D721Med (cell line): Measurements from ENCODE around the gene TCF4.

ENCODE experiments used
- DNase-seq: peaks from one replicate; pipeline ENCODE4 v3.0.0; 2011; ENCODE audit warnings: low spot score; ENCODE audit not compliant: insufficient read length
- FAIRE-seq: peaks from 2 replicates; lab custom pipeline; 2011; peaks lifted over from hg19 to GRCh38; lab: Jason Lieb, UNC
- TF ChIP-seq, protein P1 (sequence below): IDR thresholded peaks from 2 replicates; pipeline ENCODE4 v1.5.1; 2012; ENCODE audit warnings: mild to moderate bottlenecking, control low read depth; ENCODE audit not compliant: insufficient read depth; ENCODE audit errors: missing control alignments

The TCF4 gene

DNA sequence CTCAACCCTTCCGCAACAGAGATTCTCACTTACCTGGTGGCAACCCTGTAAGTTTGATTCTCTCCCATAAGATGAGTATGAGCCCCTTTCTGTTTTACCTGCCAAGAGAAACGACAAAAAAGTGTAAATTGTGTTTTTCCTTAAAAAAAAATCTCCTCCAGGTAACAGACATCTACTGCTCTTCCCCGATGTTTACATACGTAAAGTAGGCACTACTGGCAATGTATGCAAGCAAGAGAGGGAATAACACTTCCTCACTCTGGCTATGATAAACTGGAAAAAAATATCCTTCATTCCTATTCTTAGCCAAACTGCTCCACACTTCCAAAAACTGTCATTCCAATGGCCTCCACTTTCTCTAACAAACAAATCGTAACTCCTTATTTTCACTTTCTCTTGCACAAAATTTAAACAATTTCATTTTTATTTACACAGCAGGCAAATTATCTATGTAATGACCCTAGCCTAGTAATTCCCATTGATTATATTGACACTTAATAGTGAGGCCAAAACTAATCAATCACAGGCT lies 184.5 kb downstream of the TCF4 start:
- TF ChIP-seq, protein P1, sequence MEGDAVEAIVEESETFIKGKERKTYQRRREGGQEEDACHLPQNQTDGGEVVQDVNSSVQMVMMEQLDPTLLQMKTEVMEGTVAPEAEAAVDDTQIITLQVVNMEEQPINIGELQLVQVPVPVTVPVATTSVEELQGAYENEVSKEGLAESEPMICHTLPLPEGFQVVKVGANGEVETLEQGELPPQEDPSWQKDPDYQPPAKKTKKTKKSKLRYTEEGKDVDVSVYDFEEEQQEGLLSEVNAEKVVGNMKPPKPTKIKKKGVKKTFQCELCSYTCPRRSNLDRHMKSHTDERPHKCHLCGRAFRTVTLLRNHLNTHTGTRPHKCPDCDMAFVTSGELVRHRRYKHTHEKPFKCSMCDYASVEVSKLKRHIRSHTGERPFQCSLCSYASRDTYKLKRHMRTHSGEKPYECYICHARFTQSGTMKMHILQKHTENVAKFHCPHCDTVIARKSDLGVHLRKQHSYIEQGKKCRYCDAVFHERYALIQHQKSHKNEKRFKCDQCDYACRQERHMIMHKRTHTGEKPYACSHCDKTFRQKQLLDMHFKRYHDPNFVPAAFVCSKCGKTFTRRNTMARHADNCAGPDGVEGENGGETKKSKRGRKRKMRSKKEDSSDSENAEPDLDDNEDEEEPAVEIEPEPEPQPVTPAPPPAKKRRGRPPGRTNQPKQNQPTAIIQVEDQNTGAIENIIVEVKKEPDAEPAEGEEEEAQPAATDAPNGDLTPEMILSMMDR, result no peak
- no peak for FAIRE-seq
- no peak for DNase-seq

DNA sequence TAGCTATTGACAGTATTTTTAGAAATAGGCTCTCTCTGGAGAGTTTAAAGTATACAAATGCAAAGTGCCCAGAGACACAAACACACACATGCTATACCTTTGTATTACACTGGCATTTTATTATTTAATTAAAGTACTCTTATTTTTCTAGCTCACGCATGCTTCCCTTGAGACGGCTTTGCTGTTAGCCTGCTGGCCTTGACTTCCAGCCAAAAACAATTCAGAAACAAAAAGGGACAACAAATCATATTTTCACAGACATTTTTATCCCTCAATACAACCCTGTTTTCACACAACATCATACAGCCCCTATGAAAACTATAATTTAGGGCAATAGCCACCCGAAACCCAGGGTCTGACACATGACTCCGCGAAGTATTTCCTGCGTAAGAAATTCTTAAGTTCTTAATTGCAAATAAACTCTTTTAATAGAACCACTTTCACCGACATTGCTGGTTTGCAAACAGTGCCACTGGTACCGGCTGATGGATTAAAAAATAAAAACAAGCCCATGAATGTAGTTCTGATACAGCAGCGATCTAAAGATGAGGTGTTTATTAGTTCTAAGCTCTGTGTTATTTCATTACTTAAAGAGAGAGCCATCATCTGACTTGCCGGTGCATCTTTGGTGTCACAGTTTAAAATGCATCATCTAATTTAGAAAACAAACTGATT lies 185.1 kb downstream of the TCF4 start:
- DNase-seq, result no peak
- no peak for FAIRE-seq
- TF ChIP-seq, protein P1, result no peak

DNA sequence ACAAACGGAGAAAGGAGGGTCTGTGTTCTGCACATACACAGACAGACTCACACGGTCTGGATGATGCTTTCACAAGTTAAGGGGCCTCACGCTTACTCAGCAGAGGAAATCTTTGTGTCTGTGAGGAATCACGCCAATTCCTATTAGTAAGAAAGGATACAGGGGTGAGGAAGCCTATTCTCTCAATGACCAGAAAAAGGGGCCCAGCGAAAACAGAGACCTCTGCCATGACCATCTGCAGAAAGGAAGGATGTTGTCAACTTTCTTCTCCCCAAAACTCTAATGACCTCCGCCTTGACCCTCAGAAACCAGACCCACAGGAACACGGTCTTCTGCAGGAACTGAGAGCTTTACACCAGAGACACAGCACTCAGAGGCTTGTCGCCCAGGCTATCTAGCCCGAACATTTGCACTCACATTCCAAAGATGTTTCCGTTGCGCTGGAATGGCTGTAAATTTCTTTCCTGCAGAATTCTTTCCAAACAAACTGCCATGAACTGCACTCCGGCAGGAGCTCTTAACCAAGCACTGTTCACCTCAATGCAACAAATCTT lies 186.3 kb downstream of the TCF4 start:
- DNase-seq (no peak), FAIRE-seq (no peak)
- TF ChIP-seq, protein P1, result no peak

DNA sequence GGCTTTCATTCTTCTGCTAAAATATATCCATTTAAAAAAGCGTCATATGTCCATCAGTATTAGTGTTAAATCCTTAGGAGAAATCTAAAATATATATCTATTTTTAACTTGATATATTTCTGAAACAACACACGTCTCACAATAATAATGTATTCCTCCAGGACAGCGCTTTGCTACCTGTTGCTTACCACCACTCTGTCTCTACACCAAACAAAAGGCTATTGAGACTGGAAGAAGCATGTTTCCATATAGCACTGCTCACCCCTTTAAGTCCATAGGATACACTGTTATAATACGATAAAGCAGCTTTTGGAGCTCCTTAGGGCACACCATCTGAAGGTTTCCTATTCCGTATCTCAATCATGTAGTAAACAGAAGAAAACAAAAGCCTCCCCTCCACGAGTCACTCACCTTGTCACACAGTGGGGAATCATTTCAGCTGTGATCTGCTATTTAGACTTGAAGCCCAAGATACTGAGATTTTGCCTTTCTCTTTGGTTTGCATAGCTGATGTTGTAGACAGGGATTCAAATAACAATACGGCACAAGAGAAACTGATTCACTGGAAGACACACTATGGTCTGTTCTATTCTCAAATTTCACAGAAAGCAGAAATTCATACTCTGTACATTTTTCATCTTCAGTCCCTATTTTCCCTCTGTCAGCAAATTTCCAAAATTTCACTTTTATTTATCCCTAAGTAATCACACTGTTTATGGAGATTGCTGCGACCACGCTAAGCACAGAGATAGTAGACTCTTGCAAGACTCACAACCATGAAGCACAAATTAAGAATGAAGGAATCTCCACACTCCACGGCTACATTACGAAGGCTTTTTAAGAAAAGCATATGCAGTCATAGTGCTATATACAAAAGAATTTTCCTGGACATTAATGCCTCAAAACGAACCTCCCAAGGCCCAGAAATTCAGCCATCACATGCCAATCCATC lies 187.1 kb downstream of the TCF4 start:
- FAIRE-seq, result no peak
- no peak for DNase-seq
- TF ChIP-seq, protein P1, result no peak

DNA sequence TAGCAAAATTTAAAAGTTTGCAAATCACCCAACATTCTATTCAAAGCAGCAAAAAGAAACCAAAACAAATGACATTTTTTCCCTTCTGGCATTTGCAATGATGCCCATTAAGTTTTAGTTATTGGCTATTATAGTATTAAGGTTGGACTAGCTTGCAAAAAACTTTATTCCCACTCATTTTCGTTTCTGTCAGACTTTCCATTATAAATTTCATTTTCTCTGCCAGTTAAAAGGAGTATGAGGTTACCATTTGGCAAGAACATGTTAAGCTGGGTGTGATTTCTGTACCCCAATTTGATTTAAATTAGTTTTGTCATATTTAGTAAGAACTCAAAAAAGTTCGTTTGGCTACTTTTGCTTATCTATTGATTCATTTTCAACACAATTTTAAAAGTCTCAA lies 187.9 kb downstream of the TCF4 start:
- FAIRE-seq, result no peak
- TF ChIP-seq, protein P1, result no peak
- no peak for DNase-seq

DNA sequence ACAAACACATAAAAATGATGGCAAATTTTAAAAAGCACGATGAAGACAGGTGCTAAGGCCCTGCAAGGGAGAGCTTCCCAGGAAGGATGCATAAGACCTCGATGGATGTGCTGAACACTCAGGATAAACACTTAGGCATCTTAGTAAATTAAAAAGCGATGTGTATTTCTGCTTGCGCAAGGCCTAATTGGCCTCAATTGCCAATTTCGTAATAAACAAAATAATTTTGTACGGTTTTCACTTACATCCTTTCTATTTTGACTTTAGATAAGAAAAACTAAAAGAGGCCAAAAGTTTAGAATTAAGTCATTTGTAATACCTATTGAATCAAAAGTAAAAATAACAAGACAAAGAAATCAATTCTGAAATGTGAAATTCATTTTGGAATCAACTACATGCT lies 189.1 kb downstream of the TCF4 start:
- TF ChIP-seq, protein P1, result no peak
- FAIRE-seq (no peak), DNase-seq (no peak)
